ENCODE measurements around the gene NDUFA7. TPM values are rescaled to one million over a fixed set of nuclear protein-coding genes. Genes with fewer than 3 reads are reported as not detected.
"Not testable (repeated sequence)": the region's sequence is repeated elsewhere in the genome, so short reads cannot be mapped to it uniquely, and the experiment has no call there.

Gene NDUFA7
- total RNA-seq, 2 donors from 2014 or later = 54.5 to 73.1 TPM

GRCh38 chr19:8331263-8331845 lies 10.2 kb upstream of the NDUFA7 start:
- ATAC-seq (no peak), DNase-seq (ENCODE audit: low spot score in 2 of 2) (no peak)
- H3K27ac Mint-ChIP-seq = no peak overlapping the region
- no peaks in the 10 kb centered on the region for H3K9me3 Mint-ChIP-seq
- H3K36me3 Mint-ChIP-seq = no peaks in the 10 kb centered on the region

GRCh38 chr19:8329996-8330395 lies 8.8 kb upstream of the NDUFA7 start:
- DNase-seq (ENCODE audit: low spot score in 2 of 2) (no peak), ATAC-seq (no peak)
- Mint-ChIP-seq H3K36me3 (no peaks in the 10 kb centered on the region), H3K9me3 (no peaks in the 10 kb centered on the region), H3K27ac (peak overlapping the region in 1 of 2 donors; percentile 28)

GRCh38 chr19:8325454-8325853 lies 4.3 kb upstream of the NDUFA7 start:
- ATAC-seq = no peak
- Mint-ChIP-seq H3K27ac (peak overlapping the region in 1 of 2 donors; percentile 94), H3K9me3 (no peaks in the 10 kb centered on the region), H3K36me3 (peaks cover 26 to 31% of the 10 kb centered on the region in 2 donors)
- DNase-seq (ENCODE audit: low spot score in 2 of 2) = no peak

- H3K27ac Mint-ChIP-seq = peak overlapping the region in 1 of 2 donors; percentile 88
- ATAC-seq (no peak), DNase-seq (ENCODE audit: low spot score in 2 of 2) (no peak)
- peaks cover 28 to 39% of the 10 kb centered on the region in 2 donors for H3K36me3 Mint-ChIP-seq
- no peaks in the 10 kb centered on the region for H3K9me3 Mint-ChIP-seq
Measured at GRCh38 chr19:8324186-8325050, 3.2 kb upstream of the NDUFA7 start.

- DNase-seq (ENCODE audit: low spot score in 2 of 2) (no peak), ATAC-seq (no peak)
- H3K27ac Mint-ChIP-seq = peak overlapping the region; percentile 88 to 96
- peaks cover 28 to 39% of the 10 kb centered on the region in 2 donors for H3K36me3 Mint-ChIP-seq
- no peaks in the 10 kb centered on the region for H3K9me3 Mint-ChIP-seq
Measured at GRCh38 chr19:8323781-8324185, 2.6 kb upstream of the NDUFA7 start.

GRCh38 chr19:8322638-8322997 lies 1.4 kb upstream of the NDUFA7 start:
- ATAC-seq = no peak
- H3K36me3 Mint-ChIP-seq = peaks cover 28 to 39% of the 10 kb centered on the region in 2 donors
- peak overlapping the region; percentile 96 to 100 for H3K27ac Mint-ChIP-seq
- no peak for DNase-seq (ENCODE audit: low spot score in 2 of 2)
- no peaks in the 10 kb centered on the region for H3K9me3 Mint-ChIP-seq

GRCh38 chr19:8321986-8322637 lies 937 bp upstream of the NDUFA7 start:
- peak in 1 of 2 donors; percentile 1 for ATAC-seq
- no peak for DNase-seq (ENCODE audit: low spot score in 2 of 2)
- H3K27ac Mint-ChIP-seq = peak overlapping the region; percentile 96 to 100
- H3K36me3 Mint-ChIP-seq = peaks cover 28 to 39% of the 10 kb centered on the region in 2 donors
- no peaks in the 10 kb centered on the region for H3K9me3 Mint-ChIP-seq

- peak; percentile 3 to 23 for ATAC-seq
- H3K36me3 Mint-ChIP-seq = peaks cover 28 to 39% of the 10 kb centered on the region in 2 donors
- no peaks in the 10 kb centered on the region for H3K9me3 Mint-ChIP-seq
- DNase-seq (ENCODE audit: low spot score in 2 of 2) = no peak
- peak overlapping the region; percentile 96 to 100 for H3K27ac Mint-ChIP-seq
Measured at GRCh38 chr19:8320564-8321066, 560 bp downstream of the NDUFA7 start.

- DNase-seq (ENCODE audit: low spot score in 2 of 2) (no peak), ATAC-seq (no peak)
- H3K9me3 Mint-ChIP-seq = no peaks in the 10 kb centered on the region
- peak overlapping the region; percentile 96 to 100 for H3K27ac Mint-ChIP-seq
- H3K36me3 Mint-ChIP-seq = peaks cover 28 to 39% of the 10 kb centered on the region in 2 donors
Measured at GRCh38 chr19:8319807-8320520, 1.2 kb downstream of the NDUFA7 start.

- not testable (repeated sequence) for H3K27ac Mint-ChIP-seq
Measured at GRCh38 chr19:8318835-8319234, 2.3 kb downstream of the NDUFA7 start.

GRCh38 chr19:8316351-8317125 lies 4.6 kb downstream of the NDUFA7 start:
- no peak for DNase-seq (ENCODE audit: low spot score in 2 of 2)
- Mint-ChIP-seq H3K36me3 (peaks cover 11 to 18% of the 10 kb centered on the region in 2 donors), H3K27ac (peak overlapping the region in 1 of 2 donors; percentile 29), H3K9me3 (no peaks in the 10 kb centered on the region)
- no peak for ATAC-seq

More at GRCh38 chr19:8318835-8319234, 2.3 kb downstream of the NDUFA7 start:
- ATAC-seq; H3K9me3 Mint-ChIP-seq; DNase-seq (ENCODE audit: low spot score in 2 of 2): not testable (repeated sequence)
- peaks cover 28 to 39% of the 10 kb centered on the region in 2 donors for H3K36me3 Mint-ChIP-seq

GRCh38 chr19:8314981-8315640 lies 6.1 kb downstream of the NDUFA7 start:
- H3K36me3 Mint-ChIP-seq, H3K27ac Mint-ChIP-seq, ATAC-seq: not testable (repeated sequence)

GRCh38 chr19:8311461-8312260 lies 9.5 kb downstream of the NDUFA7 start:
- Mint-ChIP-seq H3K36me3 (peaks cover 8 to 9% of the 10 kb centered on the region in 2 donors), H3K27ac (no peak overlapping the region), H3K9me3 (no peaks in the 10 kb centered on the region)
- ATAC-seq (no peak), DNase-seq (ENCODE audit: low spot score in 2 of 2) (peak in 1 of 2 donors; percentile 54)

More at GRCh38 chr19:8314981-8315640, 6.1 kb downstream of the NDUFA7 start:
- not testable (repeated sequence) for H3K9me3 Mint-ChIP-seq; DNase-seq (ENCODE audit: low spot score in 2 of 2)

GRCh38 chr19:8310342-8311055 lies 10.7 kb downstream of the NDUFA7 start:
- DNase-seq (ENCODE audit: low spot score in 2 of 2) (peak in 1 of 2 donors; percentile 41), ATAC-seq (no peak)
- Mint-ChIP-seq H3K9me3 (no peaks in the 10 kb centered on the region), H3K36me3 (peaks cover 8 to 9% of the 10 kb centered on the region in 2 donors), H3K27ac (peak overlapping the region in 1 of 2 donors; percentile 87)

All from activated naive CD4-positive, alpha-beta T cell treated with anti-CD3 and anti-CD28 coated beads, Interleukin-2, amount 50 U/mL, for 72 hours (primary cell).